Colon (tissue), 2 donors: ENCODE measurements around the gene RTP4.
"Not testable (repeated sequence)": the region's sequence is repeated elsewhere in the genome, so short reads cannot be mapped to it uniquely, and the experiment has no call there.

Source experiments
- FAIRE-seq: peaks from 2 replicates; lab custom pipeline; 2012; peaks lifted over from hg19 to GRCh38; lab: Jason Lieb, UNC
- donor health status: control.
- donor health status: control.

The RTP4 gene

DNA sequence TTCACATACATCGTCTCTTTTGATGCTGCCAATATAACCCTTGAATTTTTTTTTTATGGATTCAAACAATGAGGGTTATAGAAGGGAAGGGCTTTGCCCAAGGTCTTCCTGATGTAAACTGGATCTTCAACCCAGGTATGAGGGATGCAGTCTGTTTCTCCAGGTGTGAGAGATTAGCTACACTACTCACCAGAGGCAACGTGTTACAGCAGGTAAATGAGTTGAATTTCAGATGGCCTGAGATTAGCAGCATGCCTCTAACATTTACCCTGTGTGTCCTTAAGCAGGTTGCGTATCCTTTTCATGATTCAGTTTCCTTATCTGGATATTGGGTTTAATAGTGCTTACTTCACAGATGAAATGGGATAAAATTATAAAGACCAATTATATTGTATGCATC lies 1.9 kb downstream of the RTP4 start:
- FAIRE-seq, result no peak

DNA sequence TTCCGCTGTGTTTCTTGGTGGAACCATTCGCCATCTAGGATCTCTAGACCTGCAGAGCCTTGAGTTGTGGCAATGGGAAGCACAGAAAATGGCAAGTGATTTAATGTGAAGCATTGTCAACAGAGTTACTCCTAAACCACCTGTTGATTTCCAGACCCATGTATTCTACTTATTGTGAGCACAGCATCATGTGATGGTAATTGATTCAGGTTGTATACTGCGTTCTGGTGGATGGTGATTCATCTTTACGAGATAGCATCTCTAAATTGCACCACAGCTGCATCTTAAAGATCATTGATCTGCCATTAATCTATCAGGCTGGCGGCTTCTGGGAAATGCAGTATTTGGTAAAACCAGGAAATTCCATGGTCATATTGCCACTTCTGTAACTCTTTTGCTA lies 7.4 kb downstream of the RTP4 start:
- FAIRE-seq, result no peak

DNA sequence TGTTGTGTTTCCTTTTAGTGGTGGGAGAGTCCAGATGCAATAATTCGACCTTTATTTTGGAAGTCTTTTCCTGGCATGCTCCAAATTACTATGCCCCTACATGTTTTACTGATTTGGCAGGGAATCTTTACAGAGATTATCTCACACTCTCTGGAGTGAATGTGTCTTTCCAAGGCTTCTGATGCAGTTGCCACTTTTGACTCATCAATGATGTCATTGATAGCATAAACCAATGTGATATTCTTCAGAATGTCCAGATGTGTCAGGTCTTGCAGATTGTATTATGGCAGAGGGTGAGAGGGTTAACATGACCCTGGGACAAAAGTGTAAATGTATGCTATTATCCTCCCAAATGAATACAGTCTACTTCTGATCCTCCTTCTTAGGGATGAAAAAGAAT lies 9.7 kb downstream of the RTP4 start:
- no peak for FAIRE-seq

- no peak for FAIRE-seq
Observed at GRCh38 chr3:187382609-187383151, 14.5 kb downstream of the RTP4 start.

DNA sequence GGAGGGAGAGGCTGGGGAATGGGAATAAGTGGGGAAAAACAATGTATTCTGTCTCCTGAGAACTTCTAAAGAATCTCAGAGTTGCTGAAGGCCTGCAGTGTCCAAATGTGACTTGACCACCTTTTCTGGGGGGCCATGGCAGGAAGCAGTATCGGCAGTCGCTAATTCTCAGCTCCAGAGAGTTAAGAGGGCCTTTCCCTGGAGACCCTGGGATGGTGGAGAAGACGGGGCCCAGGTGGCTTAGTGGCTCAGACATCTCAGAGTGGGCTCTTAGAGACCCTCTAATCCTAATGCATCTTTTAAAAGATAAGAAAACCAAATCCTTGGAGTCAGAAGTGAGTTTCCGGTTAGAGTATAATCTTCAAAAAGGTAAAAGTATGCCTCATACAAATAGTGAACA lies 15.1 kb downstream of the RTP4 start:
- no peak for FAIRE-seq

GRCh38 chr3:187385296-187385695 lies 17.1 kb downstream of the RTP4 start:
- no peak for FAIRE-seq

- FAIRE-seq, result no peak
Observed at GRCh38 chr3:187396661-187397060, 28.5 kb downstream of the RTP4 start.

DNA sequence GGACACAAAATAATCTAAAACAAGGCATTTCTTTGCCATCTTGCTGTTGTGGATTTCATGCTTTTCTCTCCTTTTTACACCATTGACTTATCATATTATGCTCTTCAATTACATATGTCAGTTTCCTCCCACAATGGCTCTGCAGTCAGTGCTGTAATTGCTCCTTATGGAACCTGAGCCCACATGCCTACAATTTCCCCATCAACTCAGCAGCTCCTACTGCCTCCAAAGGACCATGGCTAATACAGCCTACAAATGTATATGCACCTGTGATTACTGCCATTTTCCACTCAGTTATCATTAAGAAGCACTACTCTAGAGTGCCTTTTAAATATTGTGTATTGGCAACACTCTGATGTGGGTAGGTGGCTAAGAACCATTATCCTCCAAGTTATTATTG lies 30.8 kb downstream of the RTP4 start:
- FAIRE-seq, result no peak

GRCh38 chr3:187400756-187401155 lies 32.6 kb downstream of the RTP4 start:
- FAIRE-seq, result no peak

GRCh38 chr3:187401856-187402255 lies 33.7 kb downstream of the RTP4 start:
- FAIRE-seq, result no peak

- no peak for FAIRE-seq
Observed at GRCh38 chr3:187403768-187404288, 35.6 kb downstream of the RTP4 start.

GRCh38 chr3:187406927-187407326 lies 38.7 kb downstream of the RTP4 start:
- no peak for FAIRE-seq

DNA sequence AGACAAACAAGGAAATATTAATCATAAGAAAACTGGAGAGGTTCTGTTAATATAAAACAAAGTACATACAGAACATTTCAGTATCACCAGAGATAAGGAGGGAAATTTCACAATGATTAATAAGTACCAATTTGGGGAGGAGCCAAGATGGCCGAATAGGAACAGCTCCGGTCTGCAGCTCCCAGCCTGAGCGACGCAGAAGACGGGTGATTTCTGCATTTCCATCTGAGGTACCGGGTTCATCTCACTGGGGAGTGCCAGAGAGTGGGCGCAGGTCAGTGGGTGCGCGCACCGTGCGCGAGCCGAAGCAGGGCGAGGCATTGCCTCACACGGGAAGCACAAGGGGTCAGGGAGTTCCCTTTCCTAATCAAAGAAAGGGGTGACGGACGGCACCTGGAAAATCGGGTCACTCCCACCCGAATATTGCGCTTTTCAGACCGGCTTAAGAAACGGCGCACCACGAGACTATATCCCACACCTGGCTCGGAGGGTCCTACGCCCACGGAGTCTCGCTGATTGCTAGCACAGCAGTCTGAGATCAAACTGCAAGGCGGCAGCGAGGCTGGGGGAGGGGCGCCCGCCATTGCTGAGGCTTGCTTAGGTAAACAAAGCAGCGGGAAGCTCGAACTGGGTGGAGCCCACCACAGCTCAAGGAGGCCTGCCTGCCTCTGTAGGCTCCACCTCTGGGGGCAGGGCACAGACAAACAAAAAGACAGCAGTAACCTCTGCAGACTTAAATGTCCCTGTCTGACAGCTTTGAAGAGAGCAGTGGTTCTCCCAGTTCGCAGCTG lies 44.0 kb downstream of the RTP4 start:
- FAIRE-seq, result not testable (repeated sequence)
